HG03571 (cell line): ENCODE results near the gene TFDP1.

Experiments
- ATAC-seq: cut with Tn5 transposase; IDR thresholded peaks from one replicate; pipeline ENCODE4 v1.9.1; 2021; ENCODE audit not compliant: unreplicated experiment

The TFDP1 gene, protein sequence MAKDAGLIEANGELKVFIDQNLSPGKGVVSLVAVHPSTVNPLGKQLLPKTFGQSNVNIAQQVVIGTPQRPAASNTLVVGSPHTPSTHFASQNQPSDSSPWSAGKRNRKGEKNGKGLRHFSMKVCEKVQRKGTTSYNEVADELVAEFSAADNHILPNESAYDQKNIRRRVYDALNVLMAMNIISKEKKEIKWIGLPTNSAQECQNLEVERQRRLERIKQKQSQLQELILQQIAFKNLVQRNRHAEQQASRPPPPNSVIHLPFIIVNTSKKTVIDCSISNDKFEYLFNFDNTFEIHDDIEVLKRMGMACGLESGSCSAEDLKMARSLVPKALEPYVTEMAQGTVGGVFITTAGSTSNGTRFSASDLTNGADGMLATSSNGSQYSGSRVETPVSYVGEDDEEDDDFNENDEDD

DNA sequence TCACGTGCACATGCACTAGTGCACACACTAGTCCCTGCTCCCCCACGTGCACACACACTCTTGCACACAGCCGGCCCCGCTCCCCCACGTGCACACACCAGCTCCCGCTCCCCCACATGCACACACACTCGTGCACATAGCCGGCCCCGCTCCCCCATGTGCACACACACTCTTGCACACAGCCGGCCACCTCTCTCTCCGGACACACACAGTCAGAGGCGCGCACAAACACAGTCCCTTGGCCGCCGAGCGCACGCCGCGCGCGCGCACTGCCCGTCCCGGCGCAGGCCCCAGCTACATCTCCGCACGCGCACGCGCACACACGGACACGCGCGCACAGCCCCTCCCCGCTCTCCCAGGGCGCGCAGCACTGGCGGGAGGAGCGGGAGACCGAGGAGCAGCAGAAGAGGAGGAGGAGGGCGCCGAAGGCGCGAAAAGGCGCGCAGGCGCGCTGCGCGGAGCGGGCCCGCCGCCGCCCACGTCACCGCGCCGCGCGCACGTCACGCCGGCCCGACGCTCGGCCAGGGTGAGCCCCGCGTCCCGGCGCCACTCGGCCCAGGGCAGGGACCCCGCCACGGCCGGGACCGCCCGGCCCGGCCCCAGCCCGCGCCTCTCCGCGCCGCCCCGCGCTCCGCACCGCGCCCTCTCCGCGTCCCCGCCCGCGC, at the start of gene TFDP1:
TFDP1 (plus strand) TSS at position 549 of the 665 bp plus-strand sequence. CDS start 1,085 bp downstream, outside the sequence.
- peak; percentile 81 for ATAC-seq

GRCh38 chr13:113535381-113535781, 49.2 kb upstream of the TFDP1 start:
- no peak for ATAC-seq

GRCh38 chr13:113536461-113537110, 48.0 kb upstream of the TFDP1 start:
- ATAC-seq = no peak

GRCh38 chr13:113537205-113537604, 47.3 kb upstream of the TFDP1 start:
- no peak for ATAC-seq

GRCh38 chr13:113537909-113538688, 46.5 kb upstream of the TFDP1 start:
- no peak for ATAC-seq

DNA sequence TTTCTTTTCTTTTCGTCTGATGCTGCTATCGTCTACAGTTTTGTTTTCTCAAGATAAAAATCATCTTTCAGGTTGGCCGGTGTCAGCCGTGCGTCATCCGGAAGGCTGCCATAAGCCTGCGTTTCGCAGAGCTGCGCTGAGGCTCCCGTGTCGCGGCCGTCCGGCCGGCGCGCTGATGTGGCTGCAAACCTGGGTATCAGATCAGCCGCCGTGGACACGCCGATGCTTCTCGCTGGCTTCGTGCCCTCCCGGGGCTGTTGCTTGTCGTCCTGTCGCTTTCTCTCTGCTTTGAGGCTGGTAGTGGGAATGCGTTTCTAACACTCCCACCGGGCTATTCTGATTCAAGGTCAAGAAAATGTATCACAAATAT, 45.9 kb upstream of the TFDP1 start:
- no peak for ATAC-seq

GRCh38 chr13:113539176-113539575, 45.4 kb upstream of the TFDP1 start:
- no peak for ATAC-seq

DNA sequence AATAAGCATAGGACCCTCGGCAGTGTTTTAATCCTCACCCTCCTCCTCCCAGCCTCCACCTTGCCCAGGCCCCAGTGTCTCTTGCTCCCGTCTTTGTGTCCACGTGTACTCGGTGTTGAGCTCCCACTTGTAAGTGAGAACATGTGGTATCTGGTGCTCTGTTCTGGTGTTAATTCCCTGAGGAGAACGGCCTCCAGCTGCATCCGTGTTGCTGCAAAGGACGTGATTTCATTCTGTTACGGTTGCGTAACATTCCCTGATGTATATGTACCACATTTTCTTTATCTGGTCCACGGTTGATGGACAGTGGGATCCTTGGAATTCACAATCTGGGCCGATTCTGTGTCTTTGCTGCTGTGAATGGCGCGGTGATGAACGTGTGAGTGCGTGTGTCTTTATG, 44.7 kb upstream of the TFDP1 start:
- ATAC-seq = no peak

DNA sequence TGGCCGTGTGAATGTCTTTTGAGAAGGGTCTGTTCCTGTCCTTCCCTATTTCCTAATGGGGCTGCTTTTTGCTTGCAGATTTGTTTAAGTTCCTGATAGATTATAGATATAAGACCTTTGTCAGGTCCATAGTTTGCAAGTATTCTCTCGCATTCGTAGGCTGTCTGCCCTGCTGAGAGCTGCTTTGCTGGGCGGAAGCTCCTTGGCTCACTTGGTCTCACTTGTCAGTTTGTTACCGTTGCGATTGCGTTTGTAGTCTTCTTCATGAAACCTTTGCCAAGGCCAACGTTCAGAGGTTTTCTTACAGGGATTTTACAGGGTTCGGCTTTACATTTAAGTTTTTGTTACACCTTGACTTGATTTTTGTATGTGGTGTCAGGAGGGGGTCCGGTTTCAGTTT, 44.0 kb upstream of the TFDP1 start:
- ATAC-seq = no peak

DNA sequence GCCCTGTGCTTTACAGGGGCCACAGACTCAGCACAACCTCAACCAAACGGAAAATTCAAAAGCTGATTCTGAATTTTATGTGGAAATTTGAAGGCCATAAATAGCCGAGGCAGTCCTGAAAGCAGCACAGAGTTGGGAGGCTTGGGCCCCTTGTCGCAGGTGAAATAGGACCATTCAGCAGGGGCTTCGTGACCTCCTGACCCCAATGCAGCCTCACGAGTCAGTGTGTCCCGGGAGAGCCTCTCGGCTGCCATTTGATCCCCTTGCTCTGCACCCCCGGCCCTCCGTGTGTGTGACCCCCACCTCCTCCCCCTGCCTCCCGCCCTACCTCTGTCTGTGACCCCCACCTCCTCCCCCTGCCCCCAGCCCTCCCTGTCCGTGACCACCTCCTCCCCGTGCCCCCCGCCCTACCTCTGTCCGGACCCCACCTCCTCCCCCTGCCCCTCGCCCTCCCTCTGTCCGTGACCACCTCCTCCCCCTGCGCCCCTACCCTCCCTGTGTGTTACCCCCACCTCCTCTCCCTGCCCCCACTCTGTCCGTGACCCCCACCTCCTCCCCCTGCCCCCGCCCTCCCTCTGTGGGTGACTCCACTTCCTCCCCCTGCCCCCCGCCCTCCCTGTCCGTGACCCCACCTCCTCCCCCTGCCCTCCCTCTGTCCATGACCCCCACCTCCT, 41.7 kb upstream of the TFDP1 start:
- no peak for ATAC-seq

DNA sequence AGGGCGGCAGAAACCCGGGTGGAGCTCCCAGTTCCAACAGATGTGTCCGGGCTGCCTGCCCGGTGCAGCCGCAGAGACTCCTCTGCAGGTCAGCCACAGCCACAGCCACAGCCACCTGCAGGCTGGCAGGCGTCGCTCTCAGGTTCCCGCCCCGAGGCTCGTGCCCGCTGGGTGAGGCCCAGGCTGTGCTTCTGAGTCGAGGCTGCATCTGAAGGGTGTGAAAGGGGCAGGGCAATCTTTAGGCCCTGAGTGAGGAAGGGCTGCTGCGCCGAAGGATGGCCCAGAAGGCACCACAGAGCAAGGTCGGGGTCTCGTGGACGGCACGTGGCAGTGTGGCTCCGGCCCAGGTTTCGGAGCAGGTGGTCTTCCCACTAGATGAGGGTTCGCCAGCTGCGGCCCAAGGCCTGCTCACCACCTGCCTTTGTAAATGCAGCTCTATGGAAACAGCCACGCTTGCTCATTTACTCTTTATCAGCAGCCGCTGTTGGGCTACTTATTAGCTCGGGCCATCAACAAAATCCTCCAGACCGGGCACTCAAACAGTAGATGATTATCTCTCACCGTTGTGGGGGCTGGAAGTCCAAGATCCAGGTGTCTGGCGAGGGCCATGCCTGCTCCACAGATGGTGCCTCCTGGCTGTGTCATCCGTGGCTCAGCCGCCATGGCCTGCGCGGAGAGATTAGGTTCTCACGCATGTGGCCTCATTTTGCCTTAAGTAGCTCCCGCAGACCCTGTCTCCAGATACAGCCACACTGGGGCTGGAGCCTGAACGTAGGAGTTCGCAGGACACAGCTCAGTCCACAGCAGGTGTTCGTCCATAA, 40.3 kb upstream of the TFDP1 start:
- ATAC-seq = no peak

GRCh38 chr13:113544896-113545295, 39.7 kb upstream of the TFDP1 start:
- no peak for ATAC-seq

- no peak for ATAC-seq
Observed at GRCh38 chr13:113545455-113545930, 39.1 kb upstream of the TFDP1 start.

GRCh38 chr13:113545931-113546516, 38.5 kb upstream of the TFDP1 start:
- ATAC-seq = no peak

DNA sequence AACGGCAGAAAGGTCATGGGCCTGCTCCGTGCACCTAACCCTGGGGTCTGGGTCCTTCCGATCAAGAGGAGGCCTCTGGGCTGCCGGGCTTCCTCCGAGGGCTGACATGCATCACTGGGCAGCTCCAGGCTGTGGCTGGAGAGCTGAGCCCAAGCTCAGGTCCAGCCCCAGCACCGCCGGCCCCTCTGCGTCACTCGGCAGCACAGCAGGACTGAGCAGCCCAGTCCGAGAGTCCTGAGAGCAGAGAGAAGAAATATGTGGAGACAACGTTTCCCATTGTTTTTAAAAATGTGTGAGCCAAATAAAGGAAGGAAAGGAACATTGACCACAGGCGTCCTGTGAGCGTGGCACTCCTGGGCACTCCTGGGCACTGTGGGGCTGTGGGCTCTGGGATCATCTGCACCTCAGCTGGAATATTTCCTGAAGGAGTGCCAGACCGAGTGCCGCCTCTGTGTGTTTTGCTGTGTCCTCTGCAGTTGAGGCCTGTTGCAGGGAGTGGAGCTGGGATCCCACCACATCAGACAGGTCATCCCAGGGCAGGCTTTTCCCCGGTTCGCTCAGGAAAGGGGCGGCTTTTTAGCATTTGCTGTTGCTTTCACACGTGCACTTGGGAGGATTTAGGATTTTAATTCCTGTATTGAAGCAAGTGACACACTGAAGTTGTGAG, 37.8 kb upstream of the TFDP1 start:
- ATAC-seq = no peak

DNA sequence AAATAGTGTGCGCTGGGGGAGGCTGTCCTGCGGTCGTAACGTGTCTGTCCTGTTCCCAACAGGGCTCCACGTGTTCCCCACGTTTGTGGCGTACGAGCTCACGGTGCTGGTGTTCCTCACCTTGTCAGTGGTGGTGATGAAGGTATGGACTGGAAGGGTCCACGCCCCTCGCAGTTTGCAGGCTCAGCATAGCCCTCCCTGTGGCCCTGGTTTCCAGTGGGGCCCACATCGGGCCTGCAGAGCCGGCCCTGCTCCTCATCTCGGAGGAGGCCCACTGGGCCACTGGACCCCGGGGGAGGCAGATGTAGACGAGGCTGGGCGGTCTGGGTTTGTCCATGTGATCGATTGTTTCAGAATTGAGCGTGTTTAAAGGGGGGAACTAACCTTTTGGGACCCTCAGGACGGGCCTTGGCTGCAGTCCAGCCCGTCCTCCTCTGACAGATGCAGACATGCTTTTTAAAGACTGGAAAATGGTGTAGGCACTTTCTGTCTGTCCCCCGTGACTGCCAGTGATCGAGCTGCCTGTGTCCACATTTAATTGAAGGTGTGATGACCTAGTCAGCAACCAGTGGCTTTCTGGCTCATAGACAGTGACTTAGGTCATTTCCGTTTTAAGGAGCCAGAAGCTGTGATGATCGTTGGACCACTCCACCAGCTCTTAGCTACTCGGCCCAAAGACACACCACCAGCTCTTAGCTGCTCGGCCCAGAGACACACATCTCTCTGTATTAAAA, 37.1 kb upstream of the TFDP1 start:
- ATAC-seq = no peak

- ATAC-seq = no peak
Observed at GRCh38 chr13:113548171-113548641, 36.3 kb upstream of the TFDP1 start.
